GM12878 (cell line): ENCODE data around the gene CAMK1. TPM values are rescaled to one million over a fixed set of nuclear protein-coding genes. Genes with fewer than 3 reads are reported as not detected.

ENCODE experiments used
- ATAC-seq: fragments of 200-7000 bp; cut with Tn5 transposase; 3 replicates; pipeline ENCODE4 v1.9.1; 2020; ENCODE audit warnings: mild to moderate bottlenecking, moderate library complexity
- BruUV-seq: library from RNA; stranded (reverse); fragments of 400-500 nt; replicated peaks from 2 replicates; lab custom pipeline; 2021; lab: Mats Ljungman, UMichigan
- CTCF ChIA-PET: fragments of 300-600 bp; sonication (Branson Sonifier 250); formaldehyde crosslinking; extraction: SDS; loops from one replicate; lab custom pipeline; 2021; ENCODE audit warnings: inconsistent platforms; lab: Yijun Ruan, JAX
- POLR2A ChIA-PET: fragments of 350-600 bp; formaldehyde crosslinking; extraction: SDS; loops from one replicate; lab custom pipeline; 2021; ENCODE audit warnings: inconsistent platforms; lab: Charles Lee
- RAD21 ChIA-PET: fragments of 300-600 bp; sonication (Branson Sonifier 250); formaldehyde crosslinking; loops from one replicate; lab custom pipeline; 2023; ENCODE audit warnings: antibody characterized with exemption; ENCODE audit not compliant: unreplicated experiment; lab: Charles Lee
- SMC1A ChIA-PET: fragments of 300-600 bp; sonication (Branson Sonifier 250); formaldehyde crosslinking; loops from one replicate; lab custom pipeline; 2023; ENCODE audit not compliant: unreplicated experiment, uncharacterized antibody; lab: Charles Lee
- DNase-seq: peaks from one replicate; pipeline ENCODE4 v3.0.0-alpha.2; 2011; ENCODE audit warnings: low read depth, low spot score
- FAIRE-seq: peaks from 3 replicates; lab custom pipeline; 2011; peaks lifted over from hg19 to GRCh38; lab: Jason Lieb, UNC
- H2AFZ ChIP-seq: 2 replicates; pipeline ENCODE4 v1.6.0; 2011; ENCODE audit warnings: low read depth, low read length, control low read depth; ENCODE audit not compliant: control insufficient read depth
- H3K27ac ChIP-seq: 2 replicates; pipeline ENCODE4 v1.5.1; 2011; ENCODE audit warnings: control low read depth; ENCODE audit not compliant: control insufficient read depth, insufficient read depth
- H3K27me3 ChIP-seq, 2 experiments: replicated peaks in 1 of 2; 2 replicates each; pipeline versions ENCODE4 v1.6.0 to v1.6.1; 2011; ENCODE audit warnings: low read length in 1 of 2; ENCODE audit not compliant: control insufficient read depth in 2 of 2, insufficient read depth in 2 of 2
- H3K36me3 ChIP-seq, 2 experiments: 2 replicates each; pipeline ENCODE4 v1.5.1; 2011; ENCODE audit warnings: low read length in 1 of 2; ENCODE audit not compliant: control insufficient read depth in 2 of 2, insufficient read depth in 2 of 2
- H3K4me1 ChIP-seq: 2 replicates; pipeline ENCODE4 v1.6.1; 2011; ENCODE audit warnings: mild to moderate bottlenecking, low read length, moderate library complexity, mixed read lengths; ENCODE audit not compliant: control insufficient read depth, insufficient read depth
- H3K4me2 ChIP-seq: 2 replicates; pipeline ENCODE4 v1.6.0; 2011; ENCODE audit warnings: control low read depth; ENCODE audit not compliant: control insufficient read depth, insufficient read depth
- H3K4me3 ChIP-seq: fragments of 200-600 bp; sonication (generic); 2 replicates; pipeline ENCODE4 v1.5.1; 2016
- H3K79me2 ChIP-seq: 2 replicates; pipeline ENCODE4 v1.6.0; 2011; ENCODE audit warnings: low read length; ENCODE audit not compliant: control insufficient read depth, insufficient read depth
- H3K9ac ChIP-seq: 2 replicates; pipeline ENCODE4 v1.8.0; 2011; ENCODE audit warnings: low read length, control low read depth, mixed read lengths; ENCODE audit not compliant: control insufficient read depth, insufficient read depth
- H3K9me3 ChIP-seq: replicated peaks from 3 replicates; pipeline ENCODE4 v1.5.1; 2011; ENCODE audit warnings: mild to moderate bottlenecking, low read length; ENCODE audit not compliant: control insufficient read depth, insufficient read depth
- H4K20me1 ChIP-seq: 2 replicates; pipeline ENCODE4 v1.6.0; 2011; ENCODE audit not compliant: control insufficient read depth, insufficient read depth
- BRCA1 ChIP-seq: IDR thresholded peaks from 2 replicates; pipeline ENCODE4 v1.6.1; 2011; ENCODE audit warnings: low read depth, low read length, improper control_type of control experiment
- GABPA ChIP-seq: IDR thresholded peaks from 2 replicates; pipeline ENCODE4 v1.6.1; 2014; ENCODE audit warnings: antibody characterized with exemption, low read depth, mild to moderate bottlenecking, inconsistent platforms
- HCFC1 ChIP-seq: fragments of 150-350 bp; IDR thresholded peaks from 2 replicates; pipeline ENCODE4 v1.6.1; 2014; ENCODE audit warnings: low read length
- IKZF1 ChIP-seq: fragments of 450-650 bp; conservative IDR thresholded peaks from 2 replicates; pipeline ENCODE4 v1.6.1; 2017; ENCODE audit warnings: antibody characterized with exemption, mild to moderate bottlenecking
- MEF2A ChIP-seq: IDR thresholded peaks from 2 replicates; pipeline ENCODE4 v1.6.1; 2011; ENCODE audit warnings: low read depth, mild to moderate bottlenecking, low read length, moderate library complexity; ENCODE audit not compliant: insufficient read depth
- POLR2AphosphoS5 ChIP-seq: IDR thresholded peaks from 2 replicates; pipeline ENCODE4 v1.6.1; 2011; ENCODE audit warnings: mild to moderate bottlenecking, low read length, inconsistent platforms
- RAD21 ChIP-seq: IDR thresholded peaks from 2 replicates; pipeline ENCODE4 v1.6.1; 2011; ENCODE audit warnings: mild to moderate bottlenecking, low read depth, low read length, moderate library complexity; ENCODE audit not compliant: insufficient read depth
- STAT3 ChIP-seq: IDR thresholded peaks from 2 replicates; pipeline ENCODE4 v1.6.1; 2011; ENCODE audit warnings: low read depth, low read length, improper control_type of control experiment
- ZNF274 ChIP-seq: IDR thresholded peaks from one replicate; pipeline ENCODE4 v1.8.0; 2011; ENCODE audit not compliant: insufficient read length, insufficient read depth
- WGBS: methylation state at CpG from one replicate; pipeline ENCODE4 v1.1.6; 2016; ENCODE audit warnings: low lambda C conversion rate; ENCODE audit not compliant: insufficient replicate concordance, insufficient coverage; ENCODE audit errors: missing lambda C conversion rate; 5-methylcytosine and 5-hydroxymethylcytosine counted together
- in situ Hi-C: fragments of 300-500 bp; cut with MboI; formaldehyde crosslinking; loops from 9 replicates; pipeline ENCODE4 v1.14.3; 2018; ENCODE audit warnings: mixed read lengths
- intact Hi-C: fragments of 100-400 bp; cut with micrococcal nuclease; formaldehyde crosslinking; loops from one replicate; pipeline ENCODE4 v1.14.2; 2022; ENCODE audit not compliant: unreplicated experiment
- polyA plus RNA-seq, 11 experiments: library from polyadenylated mRNA; depleted of rRNA in 4 of 11; unstranded in 6 of 11; stranded (reverse) in 5 of 11; fragments of >200 nt; fragmentation: Nextera tagmentation in 4 of 11; fragmentation: Illumina TruSeq in 1 of 11; extraction: Ambion mirVana in 4 of 11; extraction: Trizol in 1 of 11; gene quantifications; 1 replicate in 1 of 11; 2 replicates in 10 of 11; pipeline versions ENCODE4 v1.2.1 to v1.2.3, GENCODE V29; 2011 to 2016; ENCODE audit warnings: inconsistent platforms in 2 of 11, missing spikeins in 2 of 11, low read depth in 1 of 11
- total RNA-seq, 4 experiments: library from RNA; depleted of rRNA in 3 of 4; stranded (reverse); fragments of >200 nt in 3 of 4; fragmentation: Illumina TruSeq in 1 of 4; extraction: Trizol in 1 of 4; gene quantifications; 2 replicates each; pipeline versions ENCODE4 v1.2.1 to v1.2.3, GENCODE V29; 2013 to 2021
- TF ChIP-seq, protein P1 (sequence below): fragments of 150-350 bp; IDR thresholded peaks from 2 replicates; pipeline ENCODE4 v1.6.1; 2016; ENCODE audit warnings: low read depth, low read length

Gene CAMK1
- total and polyA plus RNA-seq, 10 of the 15 experiments (the other 5 are each of a cell fraction or from before 2014, with no cell fraction given), result 0.24 to 2.1 (median 0.51) TPM; not detected in 2

DNA sequence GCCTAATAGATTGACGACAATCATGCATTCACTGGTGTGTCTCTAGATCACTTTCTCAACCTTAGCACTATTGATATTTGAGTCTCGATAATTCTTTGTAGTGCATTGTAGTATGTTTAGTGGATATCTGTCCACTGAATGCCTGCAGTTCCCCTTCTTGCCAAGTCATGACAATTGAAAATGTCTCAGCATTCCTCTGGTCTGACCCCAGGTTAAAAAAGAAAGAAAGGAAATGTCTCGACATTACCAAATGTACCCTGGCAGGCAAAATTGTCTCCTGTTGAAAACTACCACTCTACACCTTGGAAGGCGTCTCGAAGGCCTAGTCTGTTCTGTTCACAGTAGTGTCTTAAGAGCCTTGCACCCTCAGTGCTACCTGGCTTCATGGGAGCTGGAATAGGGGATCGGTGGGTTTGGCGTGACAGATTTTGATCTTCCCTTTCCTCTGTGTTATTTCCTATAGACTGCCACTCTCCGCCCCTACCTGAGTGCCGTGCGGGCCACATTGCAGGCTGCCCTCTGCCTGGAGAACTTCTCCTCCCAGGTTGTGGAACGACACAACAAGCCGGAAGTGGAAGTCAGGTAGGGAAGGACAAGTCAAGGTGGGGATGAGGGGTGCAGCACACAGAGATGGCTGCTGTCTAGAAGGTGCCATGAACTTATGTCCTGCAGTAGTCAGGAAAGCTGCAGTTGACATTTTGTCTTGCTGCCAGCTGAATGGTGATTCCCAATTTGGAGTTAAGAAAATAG is 27.6 kb upstream of the CAMK1 start:
- intact Hi-C loops, result no loop called here
- H3K36me3 ChIP-seq, result peaks cover 21 to 35% of the 10 kb centered on the region in 2 experiments
- 93% methylated on average over 12 of the region's 12 CpGs for WGBS
- H3K79me2 ChIP-seq, result peaks cover 49% of the 10 kb centered on the region
- no peak overlapping the region for H3K4me3 ChIP-seq
- FAIRE-seq (no peak), DNase-seq (no peak), ATAC-seq (no peak)
- in situ Hi-C loops, result no loop called here
- peaks cover 7% of the 10 kb centered on the region for H3K4me1 ChIP-seq
- no peaks in the 10 kb centered on the region for H3K9me3 ChIP-seq
- no peak overlapping the region for H3K9ac ChIP-seq
- H3K27ac ChIP-seq, result no peak overlapping the region
- SMC1A ChIA-PET, result no interaction called here
- H3K4me2 ChIP-seq, result no peak overlapping the region
- BruUV-seq, result no TSS peak
- POLR2A ChIA-PET, result interaction anchor here (0.6 to 2.8 kb wide), 5 partner anchors 11 to 260 kb away, joined by 3 to 19 read pairs (median 3); no protein-coding TSS in a partner anchor
- no peak for TF ChIP-seq BRCA1
- TF ChIP-seq POLR2AphosphoS5, result 0 out of 2 replicates have a peak, but pooled peaks have one; percentile 61
- no peak overlapping the region for H2AFZ ChIP-seq
- CTCF ChIA-PET, result no interaction called here
- H4K20me1 ChIP-seq, result peaks cover 6% of the 10 kb centered on the region
- no peaks in the 10 kb centered on the region for H3K27me3 ChIP-seq
- RAD21 ChIA-PET, result interaction anchor here (0.6 kb wide), 1 partner anchor 11 kb away, joined by 3 read pairs; no protein-coding TSS in a partner anchor

DNA sequence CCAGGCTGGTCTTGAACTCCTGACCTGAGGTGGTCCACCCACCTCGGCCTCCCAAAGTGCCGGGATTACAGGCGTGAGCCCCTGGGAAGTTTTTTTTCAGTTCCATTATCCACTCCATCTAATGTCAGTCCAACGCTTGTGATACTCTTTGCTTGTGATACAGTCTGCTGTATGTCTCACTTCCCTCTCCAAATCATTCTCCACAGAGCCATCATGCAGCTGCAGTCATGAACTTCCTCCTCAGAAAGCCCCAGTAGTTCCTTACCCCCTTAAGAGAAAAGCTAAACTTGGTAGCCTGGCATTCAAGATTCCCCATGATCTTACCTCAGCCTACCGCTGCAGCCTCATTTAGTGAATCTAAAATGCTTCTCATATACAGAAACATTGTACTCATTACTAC is 25.5 kb upstream of the CAMK1 start:
- H3K79me2 ChIP-seq, result peaks cover 68% of the 10 kb centered on the region
- intact Hi-C loops, result no loop called here
- peak overlapping the region; percentile 97; the same call in 1 of the 2 replicates for H3K9ac ChIP-seq
- ATAC-seq (peak; percentile 31), DNase-seq (peak; percentile 42), FAIRE-seq (no peak)
- H3K9me3 ChIP-seq, result no peaks in the 10 kb centered on the region
- peaks cover 14% of the 10 kb centered on the region for H3K4me1 ChIP-seq
- SMC1A ChIA-PET, result interaction anchor here (0.7 to 2.1 kb wide), 12 partner anchors 9 to 291 kb away, joined by 3 to 7 read pairs (median 3); no protein-coding TSS in a partner anchor
- in situ Hi-C loops, result no loop called here
- peaks cover 13 to 27% of the 10 kb centered on the region in 2 experiments for H3K36me3 ChIP-seq
- H3K4me3 ChIP-seq, result peak overlapping the region; percentile 89; the same call in 1 of the 2 replicates
- H2AFZ ChIP-seq, result no peak overlapping the region
- CTCF ChIA-PET, result interaction anchor here (0.6 to 1.4 kb wide), 6 partner anchors 9 to 292 kb away, joined by 3 to 6 read pairs (median 4); no protein-coding TSS in a partner anchor
- H3K27ac ChIP-seq, result peak overlapping the region; percentile 45
- H4K20me1 ChIP-seq, result peaks cover 6% of the 10 kb centered on the region
- H3K4me2 ChIP-seq, result peak overlapping the region; percentile 36
- no peaks in the 10 kb centered on the region for H3K27me3 ChIP-seq
- RAD21 ChIA-PET, result interaction anchor here (0.7 to 1.8 kb wide), 5 partner anchors 13 to 137 kb away, joined by 3 to 5 read pairs (median 5); partner anchors contain the start of gene OGG1
- no TSS peak for BruUV-seq
- POLR2A ChIA-PET, result interaction anchor here (0.5 to 2.8 kb wide), 4 partner anchors 13 to 134 kb away, joined by 3 to 19 read pairs (median 4); partner anchors contain the start of gene BRPF1
- WGBS, result 17% methylated on average over 5 of the region's 5 CpGs
- TF ChIP-seq GABPA (no peak), RAD21 (no peak), MEF2A (0 out of 2 replicates have a peak, but pooled peaks have one; percentile 26), STAT3 (no peak), IKZF1 (peak; percentile 52), HCFC1 (no peak), ZNF274 (no peak)
- TF ChIP-seq, protein P1, sequence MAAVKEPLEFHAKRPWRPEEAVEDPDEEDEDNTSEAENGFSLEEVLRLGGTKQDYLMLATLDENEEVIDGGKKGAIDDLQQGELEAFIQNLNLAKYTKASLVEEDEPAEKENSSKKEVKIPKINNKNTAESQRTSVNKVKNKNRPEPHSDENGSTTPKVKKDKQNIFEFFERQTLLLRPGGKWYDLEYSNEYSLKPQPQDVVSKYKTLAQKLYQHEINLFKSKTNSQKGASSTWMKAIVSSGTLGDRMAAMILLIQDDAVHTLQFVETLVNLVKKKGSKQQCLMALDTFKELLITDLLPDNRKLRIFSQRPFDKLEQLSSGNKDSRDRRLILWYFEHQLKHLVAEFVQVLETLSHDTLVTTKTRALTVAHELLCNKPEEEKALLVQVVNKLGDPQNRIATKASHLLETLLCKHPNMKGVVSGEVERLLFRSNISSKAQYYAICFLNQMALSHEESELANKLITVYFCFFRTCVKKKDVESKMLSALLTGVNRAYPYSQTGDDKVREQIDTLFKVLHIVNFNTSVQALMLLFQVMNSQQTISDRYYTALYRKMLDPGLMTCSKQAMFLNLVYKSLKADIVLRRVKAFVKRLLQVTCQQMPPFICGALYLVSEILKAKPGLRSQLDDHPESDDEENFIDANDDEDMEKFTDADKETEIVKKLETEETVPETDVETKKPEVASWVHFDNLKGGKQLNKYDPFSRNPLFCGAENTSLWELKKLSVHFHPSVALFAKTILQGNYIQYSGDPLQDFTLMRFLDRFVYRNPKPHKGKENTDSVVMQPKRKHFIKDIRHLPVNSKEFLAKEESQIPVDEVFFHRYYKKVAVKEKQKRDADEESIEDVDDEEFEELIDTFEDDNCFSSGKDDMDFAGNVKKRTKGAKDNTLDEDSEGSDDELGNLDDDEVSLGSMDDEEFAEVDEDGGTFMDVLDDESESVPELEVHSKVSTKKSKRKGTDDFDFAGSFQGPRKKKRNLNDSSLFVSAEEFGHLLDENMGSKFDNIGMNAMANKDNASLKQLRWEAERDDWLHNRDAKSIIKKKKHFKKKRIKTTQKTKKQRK, result no peak
